ENCODE data around the gene SMPD2. TPM values are rescaled to one million over a fixed set of nuclear protein-coding genes. Genes with fewer than 3 reads are reported as not detected.
A peak's percentile ranks its signal among the peaks of the same experiment; 100 is the strongest.

SMPD2 gene
- total RNA-seq, 1 experiment from 2014 or later: 50.0 TPM

DNA sequence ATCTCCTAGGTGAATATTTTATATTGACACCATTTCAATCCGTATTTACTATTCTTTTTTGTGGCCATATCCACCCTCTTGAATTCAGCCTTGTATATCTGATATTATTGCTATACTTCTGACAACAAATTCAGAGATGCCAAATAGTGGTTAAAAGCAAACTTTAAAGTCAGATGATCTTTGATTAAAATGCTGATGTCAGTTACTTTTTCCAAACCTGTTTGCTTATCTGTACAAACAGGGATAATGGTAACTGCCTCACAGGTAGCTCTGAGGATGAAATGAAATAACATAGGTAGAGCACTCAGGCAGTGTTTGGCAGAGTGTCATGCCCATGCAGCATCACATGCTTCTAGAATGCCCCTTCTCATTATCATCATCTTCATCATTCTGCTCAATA lies 19.3 kb upstream of the SMPD2 start:
- peaks cover 23% of the 10 kb centered on the region for H3K4me1 ChIP-seq (ENCODE audit: control insufficient read depth, insufficient read depth, low read length)
- no peak for DNase-seq (ENCODE audit: low read depth, low spot score)
- CTCF ChIA-PET: no interaction called here
- H3K9me3 ChIP-seq (ENCODE audit: control insufficient read depth, insufficient read depth, low read depth, low read length): no peaks in the 10 kb centered on the region
- POLR2A ChIA-PET: no interaction called here
- no peak for ATAC-seq
- no peak for TF ChIP-seq CTCF (IDR thresholded peaks at IDR 0.05)
- TF ChIP-seq SIN3A (IDR thresholded peaks at IDR 0.05; ENCODE audit: borderline replicate concordance, insufficient read depth, low read depth, low read length): no peak
- H3K36me3 ChIP-seq (ENCODE audit: control insufficient read depth, insufficient read depth, low read length): no peaks in the 10 kb centered on the region
- H3K4me3 ChIP-seq (ENCODE audit: low read depth in 2 of 2, low read length in 2 of 2): no peak overlapping the region
- in situ Hi-C loops (cut with HindIII; ENCODE audit: low pct_unique_long_range_greater_than_20kb, low sequenced_read_pairs): no loop called here
- H3K27ac ChIP-seq (ENCODE audit: low read length): no peak overlapping the region
- intact Hi-C loops (cut with micrococcal nuclease; ENCODE audit: unreplicated experiment): no loop called here
- H3K27me3 ChIP-seq (ENCODE audit: control insufficient read depth, insufficient read depth, low read length): no peaks in the 10 kb centered on the region
- no TSS peak for BruUV-seq (replicated peaks)

DNA sequence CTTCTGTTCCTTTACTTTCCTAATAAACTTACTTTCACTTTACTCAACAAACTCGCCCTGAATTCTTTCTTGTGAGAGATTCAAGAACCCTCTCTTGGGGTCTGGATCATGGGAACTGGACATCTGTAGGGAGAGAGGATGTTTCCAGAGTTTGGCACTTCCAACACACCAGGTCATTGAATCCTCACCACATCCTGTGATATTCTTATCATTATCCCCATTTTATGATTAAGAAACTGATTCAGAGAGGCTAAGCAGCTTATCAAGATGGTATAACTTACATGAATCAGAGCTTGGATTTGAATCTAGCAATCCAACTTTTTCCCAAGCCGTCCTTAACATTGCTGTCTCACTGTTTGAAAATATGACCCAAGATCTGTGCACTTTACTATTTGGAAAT lies 15.6 kb upstream of the SMPD2 start:
- H3K27me3 ChIP-seq (ENCODE audit: control insufficient read depth, insufficient read depth, low read length): no peaks in the 10 kb centered on the region
- H3K4me1 ChIP-seq (ENCODE audit: control insufficient read depth, insufficient read depth, low read length): peaks cover 23% of the 10 kb centered on the region
- BruUV-seq (replicated peaks): no TSS peak
- H3K27ac ChIP-seq (ENCODE audit: low read length): peak overlapping the region; percentile 24
- ChIA-PET POLR2A (no interaction called here), CTCF (no interaction called here)
- in situ Hi-C loops (cut with HindIII; ENCODE audit: low pct_unique_long_range_greater_than_20kb, low sequenced_read_pairs) (no loop called here), intact Hi-C loops (cut with micrococcal nuclease; ENCODE audit: unreplicated experiment) (no loop called here)
- ATAC-seq: peak; percentile 51
- H3K4me3 ChIP-seq (ENCODE audit: low read depth in 2 of 2, low read length in 2 of 2): no peak overlapping the region
- no peaks in the 10 kb centered on the region for H3K36me3 ChIP-seq (ENCODE audit: control insufficient read depth, insufficient read depth, low read length)
- no peak for DNase-seq (ENCODE audit: low read depth, low spot score)
- TF ChIP-seq, protein P1, sequence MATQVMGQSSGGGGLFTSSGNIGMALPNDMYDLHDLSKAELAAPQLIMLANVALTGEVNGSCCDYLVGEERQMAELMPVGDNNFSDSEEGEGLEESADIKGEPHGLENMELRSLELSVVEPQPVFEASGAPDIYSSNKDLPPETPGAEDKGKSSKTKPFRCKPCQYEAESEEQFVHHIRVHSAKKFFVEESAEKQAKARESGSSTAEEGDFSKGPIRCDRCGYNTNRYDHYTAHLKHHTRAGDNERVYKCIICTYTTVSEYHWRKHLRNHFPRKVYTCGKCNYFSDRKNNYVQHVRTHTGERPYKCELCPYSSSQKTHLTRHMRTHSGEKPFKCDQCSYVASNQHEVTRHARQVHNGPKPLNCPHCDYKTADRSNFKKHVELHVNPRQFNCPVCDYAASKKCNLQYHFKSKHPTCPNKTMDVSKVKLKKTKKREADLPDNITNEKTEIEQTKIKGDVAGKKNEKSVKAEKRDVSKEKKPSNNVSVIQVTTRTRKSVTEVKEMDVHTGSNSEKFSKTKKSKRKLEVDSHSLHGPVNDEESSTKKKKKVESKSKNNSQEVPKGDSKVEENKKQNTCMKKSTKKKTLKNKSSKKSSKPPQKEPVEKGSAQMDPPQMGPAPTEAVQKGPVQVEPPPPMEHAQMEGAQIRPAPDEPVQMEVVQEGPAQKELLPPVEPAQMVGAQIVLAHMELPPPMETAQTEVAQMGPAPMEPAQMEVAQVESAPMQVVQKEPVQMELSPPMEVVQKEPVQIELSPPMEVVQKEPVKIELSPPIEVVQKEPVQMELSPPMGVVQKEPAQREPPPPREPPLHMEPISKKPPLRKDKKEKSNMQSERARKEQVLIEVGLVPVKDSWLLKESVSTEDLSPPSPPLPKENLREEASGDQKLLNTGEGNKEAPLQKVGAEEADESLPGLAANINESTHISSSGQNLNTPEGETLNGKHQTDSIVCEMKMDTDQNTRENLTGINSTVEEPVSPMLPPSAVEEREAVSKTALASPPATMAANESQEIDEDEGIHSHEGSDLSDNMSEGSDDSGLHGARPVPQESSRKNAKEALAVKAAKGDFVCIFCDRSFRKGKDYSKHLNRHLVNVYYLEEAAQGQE (IDR thresholded peaks at IDR 0.05; ENCODE audit: insufficient read depth in 1 of 2, low read depth in 2 of 2, low read length in 1 of 2): no peak
- TF ChIP-seq TCF7L2 (IDR thresholded peaks at IDR 0.05; ENCODE audit: low read depth, low read length) (no peak), CTCF (IDR thresholded peaks at IDR 0.05) (no peak), POLR2AphosphoS5 (IDR thresholded peaks at IDR 0.05; ENCODE audit: low read depth, low read length) (no peak), SIN3A (IDR thresholded peaks at IDR 0.05; ENCODE audit: borderline replicate concordance, insufficient read depth, low read depth, low read length) (no peak)
- no peaks in the 10 kb centered on the region for H3K9me3 ChIP-seq (ENCODE audit: control insufficient read depth, insufficient read depth, low read depth, low read length)
